Activated T-cell treated with anti-CD3 and anti-CD28 coated beads, Interleukin-2, amount 50 U/mL, for 24 hours (primary cell): Measurements from ENCODE around the gene IFNA7.
"Not testable (repeated sequence)": the region's sequence is repeated elsewhere in the genome, so short reads cannot be mapped to it uniquely, and the experiment has no call there.

Experiments used
- DNase-seq: peaks from one replicate; pipeline ENCODE4 v3.0.0-alpha.2; 2020
- H3K27ac Mint-ChIP-seq: 2 replicates; pipeline ENCODE4 v1.8.0; 2020; ENCODE audit warnings: mild to moderate bottlenecking, mixed read lengths
- H3K27me3 Mint-ChIP-seq: 2 replicates; pipeline ENCODE4 v1.8.0; 2020; ENCODE audit warnings: mixed read lengths
- H3K36me3 Mint-ChIP-seq: 2 replicates; pipeline ENCODE4 v1.8.0; 2020; ENCODE audit warnings: low read depth, mixed read lengths
- H3K4me1 Mint-ChIP-seq: 2 replicates; pipeline ENCODE4 v1.8.0; 2020; ENCODE audit warnings: low read depth, mixed read lengths
- H3K4me3 Mint-ChIP-seq: 2 replicates; pipeline ENCODE4 v1.8.0; 2020; ENCODE audit warnings: mild to moderate bottlenecking, moderate library complexity, mixed read lengths
- H3K9me3 Mint-ChIP-seq: 2 replicates; pipeline ENCODE4 v1.8.0; 2020; ENCODE audit warnings: mixed read lengths

Gene IFNA7

DNA sequence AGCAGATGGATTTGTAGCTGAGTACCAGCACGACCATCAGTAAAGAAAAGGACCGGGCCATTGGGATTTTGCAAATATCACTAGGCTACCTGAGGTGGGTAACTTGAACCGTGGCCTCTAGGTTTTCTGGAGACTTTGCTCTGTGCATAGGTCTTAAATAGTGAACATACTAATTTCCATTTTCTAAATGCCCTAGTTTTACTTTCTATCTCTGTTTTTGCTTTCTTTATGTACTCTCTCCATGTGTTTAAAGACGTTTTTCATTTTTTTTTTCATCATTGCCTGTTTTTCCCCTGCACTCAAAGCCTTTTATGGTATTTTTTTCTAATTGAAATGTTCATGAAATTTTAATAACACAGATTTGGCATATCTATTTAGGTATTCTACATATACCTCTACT is at the start of gene IFNA7:
TSS of gene IFNA7 (minus strand) at position 101 of the 400 bp plus-strand sequence. CDS start at position 61, 40 bp downstream.
- not testable (repeated sequence) for H3K36me3 Mint-ChIP-seq, H3K4me3 Mint-ChIP-seq, DNase-seq, H3K27ac Mint-ChIP-seq, H3K9me3 Mint-ChIP-seq
- H3K27me3 Mint-ChIP-seq, result peaks cover 47% of the 10 kb centered on the region
- peaks cover 11% of the 10 kb centered on the region for H3K4me1 Mint-ChIP-seq

DNA sequence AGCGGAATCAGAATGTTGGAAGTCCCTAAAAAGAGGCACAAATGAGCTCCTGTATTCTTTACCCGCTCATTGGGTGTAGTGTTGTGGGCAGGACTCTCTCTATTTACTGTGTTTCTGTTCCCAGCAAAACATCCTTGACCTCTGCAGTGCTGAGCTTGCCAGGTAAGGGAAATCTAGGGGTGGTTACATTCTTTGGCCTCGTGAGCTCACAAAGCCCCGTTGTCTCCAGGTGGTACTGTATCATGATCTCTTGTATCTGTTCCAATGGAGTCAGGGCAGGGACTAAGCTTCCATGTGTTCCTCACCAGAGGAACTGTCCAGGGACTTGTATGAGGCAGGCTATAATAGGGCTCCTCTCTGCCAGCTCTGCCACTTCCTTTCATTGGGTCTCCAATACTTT is 49.6 kb upstream of the IFNA7 start:
- Mint-ChIP-seq H3K4me3 (no peak overlapping the region), H3K27me3 (peaks cover 8% of the 10 kb centered on the region), H3K4me1 (peaks cover 4% of the 10 kb centered on the region), H3K36me3 (no peaks in the 10 kb centered on the region), H3K9me3 (no peaks in the 10 kb centered on the region), H3K27ac (no peak overlapping the region)
- no peak for DNase-seq

GRCh38 chr9:21251190-21251589 is 49.2 kb upstream of the IFNA7 start:
- peaks cover 8% of the 10 kb centered on the region for H3K27me3 Mint-ChIP-seq
- DNase-seq, result no peak
- no peak overlapping the region for H3K27ac Mint-ChIP-seq
- H3K4me1 Mint-ChIP-seq, result peaks cover 4% of the 10 kb centered on the region
- H3K9me3 Mint-ChIP-seq, result no peaks in the 10 kb centered on the region
- H3K4me3 Mint-ChIP-seq, result no peak overlapping the region
- H3K36me3 Mint-ChIP-seq, result no peaks in the 10 kb centered on the region

GRCh38 chr9:21244836-21245235 is 42.8 kb upstream of the IFNA7 start:
- Mint-ChIP-seq H3K4me3 (no peak overlapping the region), H3K4me1 (peaks cover 3% of the 10 kb centered on the region), H3K27me3 (peaks cover 13% of the 10 kb centered on the region), H3K36me3 (no peaks in the 10 kb centered on the region), H3K9me3 (no peaks in the 10 kb centered on the region), H3K27ac (no peak overlapping the region)
- no peak for DNase-seq

DNA sequence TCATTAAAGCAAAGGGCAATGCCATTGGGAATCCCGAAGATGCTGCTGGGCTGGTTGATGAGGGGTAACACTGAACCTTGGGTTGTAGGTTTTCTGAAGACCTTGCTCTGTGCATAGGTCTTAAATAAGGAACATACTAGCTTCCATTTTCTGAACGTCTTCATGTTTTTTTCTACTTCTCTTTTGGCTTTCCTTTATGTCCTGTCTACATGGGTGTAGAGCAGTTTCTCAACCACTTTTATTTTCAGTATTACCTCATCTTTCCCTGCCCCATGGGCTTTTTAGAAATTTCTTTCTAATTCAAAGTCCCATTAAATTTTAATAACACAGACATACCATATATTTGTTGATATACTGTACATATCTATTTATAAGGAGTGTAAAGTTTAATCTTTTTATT is 37.9 kb upstream of the IFNA7 start, which contains the start of gene IFNA14:
TSS of gene IFNA14 (minus strand) at position 95 of the 400 bp plus-strand sequence. CDS start at position 25, 70 bp downstream.
- H3K27me3 Mint-ChIP-seq, result peaks cover 7% of the 10 kb centered on the region

DNA sequence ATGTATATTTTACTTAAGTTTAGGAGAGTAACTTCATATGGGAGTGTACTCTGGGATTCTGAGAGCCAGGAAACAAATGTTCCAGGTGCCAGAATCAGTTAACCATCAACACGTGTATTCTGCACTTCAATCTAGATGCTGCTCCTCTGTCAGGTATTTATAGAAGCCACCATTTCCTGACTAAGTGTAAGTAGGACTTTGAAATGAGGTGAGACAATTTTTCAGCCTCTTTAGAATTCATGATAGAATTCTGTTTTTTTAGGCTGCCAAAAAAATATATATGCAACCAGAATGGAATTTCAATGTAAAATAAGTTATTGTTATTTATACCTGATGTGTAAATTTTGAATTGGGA is 34.3 kb upstream of the IFNA7 start:
- H3K9me3 Mint-ChIP-seq, H3K4me3 Mint-ChIP-seq, H3K27ac Mint-ChIP-seq, H3K4me1 Mint-ChIP-seq, DNase-seq, H3K27me3 Mint-ChIP-seq, H3K36me3 Mint-ChIP-seq: not testable (repeated sequence)

More for the DNA sequence above, 37.9 kb upstream of the IFNA7 start, which contains the start of gene IFNA14:
- Mint-ChIP-seq H3K27ac (no peak within 1 kb of the TSS), H3K36me3 (no peaks in the 10 kb centered on the region), H3K4me1 (peaks cover 13% of the 10 kb centered on the region), H3K4me3 (no peak within 1 kb of the TSS), H3K9me3 (no peaks in the 10 kb centered on the region)
- no peak for DNase-seq

GRCh38 chr9:21235468-21236359 is 33.7 kb upstream of the IFNA7 start:
- H3K27ac Mint-ChIP-seq, H3K27me3 Mint-ChIP-seq, H3K9me3 Mint-ChIP-seq, H3K4me3 Mint-ChIP-seq, H3K4me1 Mint-ChIP-seq, H3K36me3 Mint-ChIP-seq: not testable (repeated sequence)
- DNase-seq, result peak; percentile 29

DNA sequence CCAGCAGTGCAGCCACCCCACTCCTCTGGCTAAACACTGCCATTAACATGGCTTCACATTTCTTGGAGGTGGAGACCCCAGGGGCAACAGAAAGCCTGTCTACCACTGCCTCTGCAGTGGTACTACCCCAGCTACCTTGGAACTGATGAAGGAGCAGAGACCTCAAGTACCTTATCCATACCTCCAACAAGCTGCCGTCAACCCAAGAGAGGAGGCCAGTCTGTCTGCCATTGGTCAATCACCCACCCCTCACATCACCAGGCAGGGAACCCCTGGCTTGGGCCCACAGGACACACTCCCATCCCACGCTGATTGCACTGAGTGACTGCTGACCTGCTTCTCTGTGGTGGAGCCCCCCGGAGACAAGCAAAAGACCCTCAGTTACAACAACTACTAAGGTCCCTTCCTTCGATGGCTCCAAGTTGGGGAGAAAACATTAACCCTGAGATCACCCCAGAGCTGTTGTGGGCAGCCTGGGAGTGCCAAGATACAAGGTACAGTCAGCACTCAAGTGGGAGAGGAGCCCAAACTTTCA is 32.2 kb upstream of the IFNA7 start:
- peaks cover 10% of the 10 kb centered on the region for H3K4me1 Mint-ChIP-seq
- DNase-seq, result no peak
- H3K27ac Mint-ChIP-seq, result no peak overlapping the region
- H3K4me3 Mint-ChIP-seq, result no peak overlapping the region
- H3K27me3 Mint-ChIP-seq, result no peaks in the 10 kb centered on the region
- H3K36me3 Mint-ChIP-seq, result no peaks in the 10 kb centered on the region
- H3K9me3 Mint-ChIP-seq, result no peaks in the 10 kb centered on the region

DNA sequence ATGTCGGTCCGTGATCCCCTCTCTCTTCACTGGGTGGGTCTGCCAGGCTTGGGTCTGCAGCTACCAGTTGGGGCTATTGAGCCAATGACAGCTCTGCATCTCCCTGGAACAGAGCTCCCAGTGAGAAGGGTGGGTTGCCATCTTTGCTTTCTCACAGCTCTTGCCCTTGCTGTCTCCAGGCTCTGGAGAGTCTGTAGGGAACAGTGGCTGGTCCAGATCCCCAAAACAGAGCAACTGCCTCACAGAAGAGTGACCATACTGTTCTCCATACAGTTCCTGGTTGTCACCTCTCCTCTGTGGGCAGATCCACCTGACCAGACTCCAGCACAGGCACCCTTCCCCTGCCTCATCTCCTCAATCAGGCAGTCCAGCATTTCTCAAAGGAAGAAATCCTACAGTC is 31.3 kb upstream of the IFNA7 start:
- peaks cover 10% of the 10 kb centered on the region for H3K4me1 Mint-ChIP-seq
- H3K36me3 Mint-ChIP-seq, result no peaks in the 10 kb centered on the region
- no peaks in the 10 kb centered on the region for H3K9me3 Mint-ChIP-seq
- no peak overlapping the region for H3K27ac Mint-ChIP-seq
- H3K4me3 Mint-ChIP-seq, result no peak overlapping the region
- DNase-seq, result no peak
- H3K27me3 Mint-ChIP-seq, result no peaks in the 10 kb centered on the region

GRCh38 chr9:21228122-21228521 is 26.1 kb upstream of the IFNA7 start, which contains the start of gene IFNA17:
IFNA17 (minus strand) TSS chr9:21228222; CDS start chr9:21228173, 49 bp downstream.
- peaks cover 3% of the 10 kb centered on the region for H3K27me3 Mint-ChIP-seq
- H3K4me3 Mint-ChIP-seq, result no peak within 1 kb of the TSS
- H3K36me3 Mint-ChIP-seq, result no peaks in the 10 kb centered on the region
- H3K4me1 Mint-ChIP-seq, result no peaks in the 10 kb centered on the region
- H3K9me3 Mint-ChIP-seq, result no peaks in the 10 kb centered on the region
- no peak within 1 kb of the TSS for H3K27ac Mint-ChIP-seq
- no peak for DNase-seq

DNA sequence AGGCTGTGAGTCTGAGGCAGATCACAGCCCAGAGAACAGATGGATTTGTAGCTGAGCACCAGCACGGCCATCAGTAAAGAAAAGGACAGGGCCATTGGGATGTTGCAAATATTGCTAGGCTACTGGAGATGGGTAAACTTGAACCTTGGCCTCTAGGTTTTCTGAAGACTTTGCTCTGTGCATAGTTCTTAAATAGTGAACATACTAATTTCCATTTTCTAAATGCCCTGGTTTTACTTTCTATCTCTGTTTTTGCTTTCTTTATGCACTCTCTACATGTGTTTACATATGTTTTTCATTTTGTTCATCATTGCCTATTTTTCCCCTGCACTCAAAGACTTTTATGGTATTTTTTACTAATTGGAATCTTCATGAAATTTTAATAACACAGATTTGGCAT is 15.2 kb upstream of the IFNA7 start, which contains the start of gene IFNA16:
TSS of gene IFNA16 (minus strand) at position 101 of the 400 bp plus-strand sequence. CDS start at position 95, 6 bp downstream.
- DNase-seq, H3K27ac Mint-ChIP-seq, H3K36me3 Mint-ChIP-seq, H3K4me3 Mint-ChIP-seq, H3K4me1 Mint-ChIP-seq, H3K9me3 Mint-ChIP-seq: not testable (repeated sequence)
- H3K27me3 Mint-ChIP-seq, result peaks cover 46% of the 10 kb centered on the region

DNA sequence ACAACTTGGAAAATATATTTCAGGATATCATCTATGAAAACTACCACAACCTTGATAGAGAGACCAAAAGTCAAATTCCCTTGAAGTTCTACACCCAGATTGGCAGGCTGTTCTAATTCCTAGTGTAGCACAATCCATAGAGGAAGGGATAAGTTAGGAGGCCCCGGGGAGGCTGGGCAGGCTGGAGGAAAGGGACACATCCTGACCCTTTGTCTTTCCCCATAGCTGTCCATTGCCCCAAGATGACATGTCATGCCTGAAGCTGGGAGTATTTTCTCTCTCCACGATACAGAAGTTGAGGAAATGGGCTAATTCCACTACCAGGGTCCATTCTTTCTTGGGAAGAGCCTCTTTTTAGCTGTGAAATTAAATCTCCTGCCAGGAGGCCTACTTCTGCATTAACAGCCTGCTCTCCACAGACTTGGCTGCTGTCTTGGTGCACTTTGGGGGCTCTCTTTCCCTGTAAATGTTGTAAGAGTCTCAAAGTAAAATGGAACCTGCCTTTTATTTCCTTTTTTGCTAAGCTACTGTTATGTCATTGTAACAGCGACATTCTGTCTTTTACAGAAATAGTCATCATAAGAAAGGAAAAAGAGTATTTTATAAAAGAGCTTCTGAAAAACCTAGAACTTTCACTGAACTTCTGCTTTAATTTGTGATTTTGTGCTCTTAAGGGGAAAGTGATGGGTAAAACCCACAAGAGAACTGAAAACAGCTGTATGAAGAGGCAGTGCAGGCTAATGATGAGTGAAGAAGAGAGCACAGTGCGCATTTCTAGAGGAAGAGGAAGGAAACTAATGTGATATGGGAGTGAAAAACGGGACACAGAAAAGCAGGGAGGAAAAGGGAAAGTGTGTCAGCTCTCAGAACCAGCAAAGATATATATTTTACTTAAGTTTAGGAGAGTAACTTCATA is 11.7 kb upstream of the IFNA7 start:
- not testable (repeated sequence) for DNase-seq, H3K9me3 Mint-ChIP-seq, H3K4me1 Mint-ChIP-seq, H3K27ac Mint-ChIP-seq, H3K36me3 Mint-ChIP-seq, H3K4me3 Mint-ChIP-seq
- H3K27me3 Mint-ChIP-seq, result peaks cover 22% of the 10 kb centered on the region

- not testable (repeated sequence) for H3K9me3 Mint-ChIP-seq, H3K36me3 Mint-ChIP-seq, H3K4me1 Mint-ChIP-seq, H3K27ac Mint-ChIP-seq, DNase-seq, H3K4me3 Mint-ChIP-seq
- peaks cover 16% of the 10 kb centered on the region for H3K27me3 Mint-ChIP-seq
Observed at GRCh38 chr9:21212160-21212559, 10.2 kb upstream of the IFNA7 start.

- DNase-seq, H3K9me3 Mint-ChIP-seq, H3K36me3 Mint-ChIP-seq, H3K27ac Mint-ChIP-seq, H3K4me3 Mint-ChIP-seq, H3K4me1 Mint-ChIP-seq: not testable (repeated sequence)
- H3K27me3 Mint-ChIP-seq, result peaks cover 13% of the 10 kb centered on the region
Observed at GRCh38 chr9:21210782-21211181, 8.8 kb upstream of the IFNA7 start.
